ENCODE measurements around the gene SEC23B.
A peak's percentile ranks its signal among the peaks of the same experiment; 100 is the strongest.
"Not testable (repeated sequence)": the region's sequence is repeated elsewhere in the genome, so short reads cannot be mapped to it uniquely, and the experiment has no call there.

The SEC23B gene

GRCh38 chr20:18526761-18527160 is 19.0 kb downstream of the SEC23B start:
- DNase-seq = not testable (repeated sequence)

DNA sequence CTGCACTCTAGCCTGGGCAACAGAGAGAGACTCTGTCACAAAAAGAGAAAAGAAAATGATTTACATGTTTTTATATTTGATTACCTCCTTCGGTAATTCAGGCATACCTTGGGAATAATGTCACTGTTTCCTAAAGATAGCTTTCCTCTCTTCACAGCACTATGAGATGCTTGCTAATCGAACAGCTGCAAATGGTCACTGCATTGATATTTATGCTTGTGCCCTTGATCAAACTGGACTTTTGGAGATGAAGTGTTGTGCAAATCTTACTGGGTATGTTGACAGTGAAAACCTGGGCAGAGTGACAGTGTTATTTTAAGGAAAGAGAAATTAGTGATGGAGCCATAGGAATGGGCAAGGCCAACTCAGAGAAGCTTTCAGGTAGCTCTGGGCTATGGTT is 19.6 kb downstream of the SEC23B start:
- DNase-seq = no peak

DNA sequence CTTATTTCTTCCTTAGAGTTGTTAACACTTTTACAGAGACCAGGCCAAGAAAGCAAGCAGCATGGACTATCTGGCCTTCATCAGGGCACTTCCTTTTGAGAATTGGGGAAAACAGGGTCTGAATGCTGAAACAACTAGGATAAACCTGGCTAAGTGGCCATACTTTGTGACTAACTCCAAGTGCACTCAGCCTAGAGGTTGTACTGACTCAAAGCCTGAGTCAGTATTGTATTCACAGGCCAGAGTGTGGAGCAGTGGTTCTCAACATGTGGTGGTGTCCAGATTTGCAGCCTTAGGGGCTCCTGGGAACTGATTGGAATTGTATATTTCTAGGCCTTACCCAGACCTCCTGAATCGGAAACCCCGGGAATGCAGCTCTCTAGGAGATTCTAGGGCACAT is 20.1 kb downstream of the SEC23B start:
- DNase-seq = no peak

GRCh38 chr20:18529041-18529440 is 21.3 kb downstream of the SEC23B start:
- DNase-seq = no peak

DNA sequence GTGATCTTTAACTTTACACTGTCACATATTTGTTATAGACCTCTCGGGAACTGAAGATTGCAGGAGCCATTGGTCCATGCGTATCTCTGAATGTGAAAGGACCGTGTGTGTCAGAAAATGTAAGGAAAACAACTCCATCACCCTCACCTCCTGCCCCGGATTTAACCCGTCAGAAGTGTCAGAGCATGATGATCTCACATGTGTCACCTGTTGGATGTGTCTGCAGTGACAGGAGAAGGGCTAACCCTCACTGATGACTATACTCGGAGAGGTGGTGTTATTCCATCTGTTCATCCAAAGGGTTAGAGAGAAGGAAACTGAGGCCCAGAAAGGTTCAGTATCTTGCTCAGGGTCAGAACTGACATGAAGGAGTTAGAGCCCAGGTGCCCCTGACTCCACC is 24.9 kb downstream of the SEC23B start:
- no peak for DNase-seq

DNA sequence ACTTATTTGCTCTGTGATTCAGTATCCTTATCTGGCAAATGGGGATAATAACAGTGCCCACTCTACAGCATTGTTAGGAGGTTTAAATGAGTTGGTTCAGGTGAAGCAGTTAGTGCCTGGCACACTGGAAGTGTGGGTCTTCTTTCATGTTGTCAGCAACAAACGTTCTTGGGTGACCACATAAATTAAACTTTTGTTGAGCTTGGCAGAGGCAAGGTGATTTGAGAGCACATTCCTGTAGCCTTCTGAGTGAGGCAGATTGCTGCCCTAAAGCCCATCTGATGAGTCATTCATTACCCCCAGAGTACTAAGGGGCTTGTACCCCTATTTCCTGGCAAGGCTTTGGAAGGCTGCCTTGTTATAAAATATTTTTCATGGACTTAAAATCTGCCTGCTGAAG is 25.8 kb downstream of the SEC23B start:
- DNase-seq = no peak

DNA sequence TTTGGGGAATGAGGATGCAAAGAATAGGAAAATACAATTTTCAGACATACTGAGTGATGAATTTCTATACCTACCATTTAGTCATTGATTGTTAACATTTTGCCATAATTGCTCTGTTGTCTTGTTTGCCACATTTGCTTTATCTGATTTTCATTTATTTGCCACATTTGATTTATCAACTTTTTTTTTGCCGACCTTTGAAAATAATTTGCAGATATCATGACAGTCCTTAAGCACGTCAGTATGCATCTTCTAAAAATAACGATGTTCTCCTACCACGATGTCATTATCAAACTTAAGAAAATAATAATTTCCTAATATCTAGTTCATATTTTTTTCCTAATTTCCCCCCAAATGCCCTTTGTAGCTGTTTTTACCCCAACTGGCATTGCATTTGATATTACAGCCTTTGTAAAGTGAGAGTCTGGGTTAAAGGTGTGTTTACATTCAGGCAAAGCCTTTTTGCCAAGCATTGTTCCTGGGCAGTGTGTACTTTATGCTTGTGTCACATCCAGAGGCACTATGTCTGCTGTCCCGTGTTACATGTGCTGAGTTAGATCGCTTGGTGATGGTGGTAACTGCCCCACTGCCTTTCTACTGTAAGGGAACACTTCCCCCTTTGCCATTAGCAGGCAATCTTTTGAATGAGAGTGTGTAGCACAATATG is 26.4 kb downstream of the SEC23B start:
- no peak for DNase-seq

GRCh38 chr20:18537651-18538050 is 29.9 kb downstream of the SEC23B start:
- no peak for DNase-seq

DNA sequence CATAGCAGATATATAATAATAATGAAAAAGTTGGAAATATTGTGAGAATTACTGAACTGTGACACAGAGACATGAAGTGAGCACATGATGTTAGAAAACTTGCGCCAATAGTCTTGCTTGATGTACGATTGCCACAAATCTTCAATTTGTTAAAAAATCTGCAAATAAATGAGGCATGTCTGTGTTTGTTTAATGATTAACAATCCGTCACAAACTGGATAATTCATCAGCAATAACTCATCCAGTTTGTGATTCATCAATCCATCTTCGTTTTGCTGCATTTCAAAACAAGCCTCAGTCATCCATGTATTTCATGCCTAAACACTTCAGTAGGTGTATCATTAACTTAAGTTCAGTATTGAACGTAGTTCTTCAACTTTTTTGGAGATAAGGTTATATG is 34.0 kb downstream of the SEC23B start:
- no peak for DNase-seq

GRCh38 chr20:18543216-18543615 is 35.5 kb downstream of the SEC23B start:
- no peak for DNase-seq

GRCh38 chr20:18543932-18544331 is 36.2 kb downstream of the SEC23B start:
- no peak for DNase-seq

- DNase-seq = no peak
Observed at GRCh38 chr20:18545566-18545965, 37.8 kb downstream of the SEC23B start.

GRCh38 chr20:18548465-18548864 is 40.7 kb downstream of the SEC23B start:
- DNase-seq = no peak

- no peak for DNase-seq
Observed at GRCh38 chr20:18553746-18554145, 46.0 kb downstream of the SEC23B start.

DNA sequence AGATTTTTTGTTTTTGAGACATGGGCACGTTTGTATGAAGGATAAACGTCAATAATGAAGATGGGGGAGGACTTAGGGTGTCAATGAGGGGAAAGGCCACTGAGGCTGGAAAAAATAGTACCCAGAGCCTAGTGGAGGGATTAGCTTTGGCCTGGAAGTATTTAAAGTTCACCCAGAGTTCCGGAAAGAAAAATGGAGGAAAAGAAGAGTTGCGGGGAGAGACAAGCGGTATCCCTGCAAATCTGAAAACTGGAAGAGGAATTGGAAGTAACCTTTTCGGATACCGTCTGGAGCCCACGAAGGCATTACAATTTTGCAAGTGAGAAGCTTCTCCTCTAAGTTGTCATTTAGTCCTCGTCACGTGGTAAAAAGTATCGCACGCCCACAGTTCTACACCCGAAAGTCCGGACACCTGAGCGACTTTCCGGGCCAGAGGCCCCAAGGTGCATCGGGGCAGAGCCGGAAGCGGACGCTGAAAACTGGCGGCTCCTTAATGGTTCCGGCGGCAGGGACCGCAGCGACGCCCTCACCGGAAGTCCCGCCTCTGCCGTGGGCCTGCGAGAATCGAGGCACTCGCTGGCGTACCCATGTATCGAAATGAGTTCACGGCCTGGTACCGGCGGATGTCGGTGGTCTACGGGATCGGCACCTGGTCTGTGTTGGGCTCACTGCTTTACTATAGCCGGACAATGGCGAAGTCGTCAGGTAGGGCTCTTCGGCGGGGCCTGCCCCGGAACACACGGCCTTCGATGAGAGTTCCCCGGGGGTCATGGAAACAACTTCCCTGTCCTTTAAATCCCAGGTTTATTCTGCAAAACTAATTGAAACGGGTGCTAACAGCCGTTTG is 59.4 kb downstream of the SEC23B start, which contains the start of gene SMIM26:
Gene SMIM26, plus strand, starts transcription at position 541 of the 847 bp plus-strand sequence. Its CDS starts 47 bp downstream, at position 588.
- peak; percentile 94 for DNase-seq

DNA sequence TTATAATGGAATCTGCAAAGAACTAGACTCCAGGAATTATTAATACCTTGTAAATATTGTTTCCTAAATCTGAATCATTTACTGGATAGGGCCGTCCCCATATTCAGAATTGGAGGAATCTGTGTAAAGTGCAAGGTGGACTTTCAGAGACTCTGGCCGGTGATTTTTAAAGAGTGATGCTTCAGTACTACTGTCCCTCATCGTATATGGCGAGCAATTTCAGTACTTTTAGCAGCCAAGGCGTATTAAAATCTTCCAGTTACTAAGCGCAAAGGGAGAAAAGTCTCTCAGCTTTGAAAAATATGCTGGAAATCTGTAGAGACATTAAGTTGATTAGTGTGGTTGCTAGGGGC is 60.0 kb downstream of the SEC23B start:
- no peak for DNase-seq

- DNase-seq = no peak
Observed at GRCh38 chr20:18571009-18571408, 63.3 kb downstream of the SEC23B start.

DNA sequence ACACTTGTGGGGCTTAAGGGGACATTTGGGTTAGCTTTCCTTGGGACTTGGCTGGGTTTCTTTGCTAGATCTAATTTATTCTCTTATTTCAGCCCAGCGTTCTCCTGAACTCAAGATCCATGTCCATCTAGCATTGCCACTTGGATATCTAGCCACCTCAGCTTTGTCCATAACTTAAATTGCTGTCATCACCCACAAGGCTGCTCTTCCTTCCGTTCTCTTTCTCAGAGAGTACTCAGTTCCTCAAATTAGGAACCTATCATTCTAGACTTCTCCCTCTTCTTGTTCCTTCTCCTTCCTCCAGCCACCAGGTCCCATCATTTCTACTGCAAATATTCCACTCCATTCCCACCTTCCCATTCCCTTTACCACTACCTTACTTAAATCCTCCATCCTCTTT is 63.8 kb downstream of the SEC23B start:
- no peak for DNase-seq

DNA sequence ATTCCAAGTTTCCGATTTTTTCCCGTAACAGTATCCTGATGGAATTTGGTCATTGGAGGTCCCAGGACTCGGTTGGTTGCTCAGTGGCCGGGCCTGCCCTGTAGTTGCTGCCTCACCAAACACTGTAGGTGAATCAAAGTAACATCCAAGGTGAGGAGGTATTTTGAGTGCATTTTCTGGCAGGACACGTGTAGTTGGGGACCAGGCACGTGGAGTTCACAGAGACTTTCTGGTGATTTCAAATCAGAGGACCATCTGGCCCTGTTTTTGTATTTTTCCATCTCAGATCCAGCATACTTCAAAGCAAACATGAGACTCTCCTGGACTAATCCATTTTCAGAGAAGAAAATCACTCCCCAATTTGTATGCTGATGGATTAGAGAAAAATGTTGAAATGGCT is 70.2 kb downstream of the SEC23B start:
- DNase-seq = no peak

DNA sequence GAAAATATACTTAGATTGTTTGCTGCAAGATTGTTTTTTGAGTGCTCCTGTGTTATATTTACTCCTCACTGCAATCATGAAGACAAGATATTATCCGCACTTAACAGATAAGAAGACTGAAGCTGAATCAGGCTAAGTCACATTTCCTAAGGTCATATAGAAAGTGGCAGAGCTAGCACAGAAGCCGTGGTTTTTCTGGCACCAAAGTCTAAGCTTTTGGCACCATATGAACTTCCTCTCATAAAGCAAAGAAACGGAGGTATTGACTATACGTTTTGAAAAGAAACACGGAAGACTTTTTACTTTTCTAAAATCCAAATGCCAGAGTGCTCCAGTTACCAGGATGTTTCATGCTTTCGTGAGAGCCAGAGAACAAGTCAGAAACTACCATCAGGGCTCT is 70.8 kb downstream of the SEC23B start:
- no peak for DNase-seq

- DNase-seq = no peak
Observed at GRCh38 chr20:18580012-18580411, 72.3 kb downstream of the SEC23B start.

GRCh38 chr20:18585134-18585533 is 77.4 kb downstream of the SEC23B start:
- no peak for DNase-seq

- DNase-seq = peak; percentile 95
Observed at GRCh38 chr20:18587665-18588573, 80.2 kb downstream of the SEC23B start, which contains the start of gene DTD1. Gene DTD1, plus strand, starts transcription at chr20:18588054. Its CDS starts 19 bp downstream, at chr20:18588073.
